ENCODE data around the gene SAMSN1. TPM values are rescaled to one million over a fixed set of nuclear protein-coding genes. Genes with fewer than 3 reads are reported as not detected.

The SAMSN1 gene
- polyA plus RNA-seq, 4 donors = 2.9 to 11.9 (median 5.1) TPM

Other genes with a start within 250 kb of the SAMSN1 start
- 10 to 100 TPM in 2 of 4 donors, 1 to 10 TPM in 2; 1.6 to 22.2 (median 7.0) TPM for gene HSPA13, start 163.2 kb downstream of the SAMSN1 start, polyA plus RNA-seq

Measured in small intestine (tissue), 4 donors.